ENCODE measurements around the gene THBS1. TPM values are rescaled to one million over a fixed set of nuclear protein-coding genes. Genes with fewer than 3 reads are reported as not detected.

The THBS1 gene
- total and polyA plus RNA-seq, 2 donors from 2014 or later, result 26.4 to 377 TPM

GRCh38 chr15:39542385-39543065 lies 38.4 kb upstream of the THBS1 start:
- Histone ChIP-seq H3K27ac (ENCODE audit: low read depth in 2 of 2, low read length in 2 of 2) (no peak overlapping the region), H3K4me1 (ENCODE audit: control insufficient read depth in 2 of 3, insufficient read depth in 2 of 3, low read depth in 1 of 3, low read length in 3 of 3) (peaks cover 0 to 2% (median 0%) of the 10 kb centered on the region in 3 donors), H3K4me3 (ENCODE audit: low read length in 3 of 3) (no peak overlapping the region), H3K9me3 (ENCODE audit: control insufficient read depth in 2 of 3, insufficient read depth in 1 of 3, low read length in 3 of 3) (peaks cover 0 to 9% (median 0%) of the 10 kb centered on the region in 3 donors), H3K27me3 (ENCODE audit: control insufficient read depth, insufficient read depth, low read length) (no peaks in the 10 kb centered on the region), H3K9ac (ENCODE audit: low read length in 3 of 3) (no peak overlapping the region), H3K36me3 (ENCODE audit: control insufficient read depth in 2 of 3, insufficient read depth in 3 of 3, low read length in 3 of 3) (no peaks in the 10 kb centered on the region)
- FAIRE-seq, result no peak
- TF ChIP-seq, protein P1, sequence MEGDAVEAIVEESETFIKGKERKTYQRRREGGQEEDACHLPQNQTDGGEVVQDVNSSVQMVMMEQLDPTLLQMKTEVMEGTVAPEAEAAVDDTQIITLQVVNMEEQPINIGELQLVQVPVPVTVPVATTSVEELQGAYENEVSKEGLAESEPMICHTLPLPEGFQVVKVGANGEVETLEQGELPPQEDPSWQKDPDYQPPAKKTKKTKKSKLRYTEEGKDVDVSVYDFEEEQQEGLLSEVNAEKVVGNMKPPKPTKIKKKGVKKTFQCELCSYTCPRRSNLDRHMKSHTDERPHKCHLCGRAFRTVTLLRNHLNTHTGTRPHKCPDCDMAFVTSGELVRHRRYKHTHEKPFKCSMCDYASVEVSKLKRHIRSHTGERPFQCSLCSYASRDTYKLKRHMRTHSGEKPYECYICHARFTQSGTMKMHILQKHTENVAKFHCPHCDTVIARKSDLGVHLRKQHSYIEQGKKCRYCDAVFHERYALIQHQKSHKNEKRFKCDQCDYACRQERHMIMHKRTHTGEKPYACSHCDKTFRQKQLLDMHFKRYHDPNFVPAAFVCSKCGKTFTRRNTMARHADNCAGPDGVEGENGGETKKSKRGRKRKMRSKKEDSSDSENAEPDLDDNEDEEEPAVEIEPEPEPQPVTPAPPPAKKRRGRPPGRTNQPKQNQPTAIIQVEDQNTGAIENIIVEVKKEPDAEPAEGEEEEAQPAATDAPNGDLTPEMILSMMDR (IDR thresholded peaks at IDR 0.05; ENCODE audit: borderline replicate concordance, extremely low read depth, insufficient read depth), result no peak
- intact Hi-C loops (cut with DNase I), result no loop called here
- no peak for DNase-seq

GRCh38 chr15:39543651-39544050 lies 37.2 kb upstream of the THBS1 start:
- FAIRE-seq (no peak), DNase-seq (no peak)
- H3K27me3 ChIP-seq (ENCODE audit: control insufficient read depth, insufficient read depth, low read length), result no peaks in the 10 kb centered on the region
- no peaks in the 10 kb centered on the region for H3K36me3 ChIP-seq (ENCODE audit: control insufficient read depth in 2 of 3, insufficient read depth in 3 of 3, low read length in 3 of 3)
- intact Hi-C loops (cut with DNase I), result no loop called here
- TF ChIP-seq, protein P1 (IDR thresholded peaks at IDR 0.05; ENCODE audit: borderline replicate concordance, extremely low read depth, insufficient read depth), result no peak
- peaks cover 0 to 9% (median 0%) of the 10 kb centered on the region in 3 donors for H3K9me3 ChIP-seq (ENCODE audit: control insufficient read depth in 2 of 3, insufficient read depth in 1 of 3, low read length in 3 of 3)
- no peak overlapping the region for H3K27ac ChIP-seq (ENCODE audit: low read depth in 2 of 2, low read length in 2 of 2)
- H3K4me1 ChIP-seq (ENCODE audit: control insufficient read depth in 2 of 3, insufficient read depth in 2 of 3, low read depth in 1 of 3, low read length in 3 of 3), result peaks cover 0 to 2% (median 0%) of the 10 kb centered on the region in 3 donors
- H3K9ac ChIP-seq (ENCODE audit: low read length in 3 of 3), result no peak overlapping the region
- H3K4me3 ChIP-seq (ENCODE audit: low read length in 3 of 3), result no peak overlapping the region

GRCh38 chr15:39546842-39547241 lies 34.0 kb upstream of the THBS1 start:
- Histone ChIP-seq H3K4me3 (ENCODE audit: low read length in 3 of 3) (no peak overlapping the region), H3K36me3 (ENCODE audit: control insufficient read depth in 2 of 3, insufficient read depth in 3 of 3, low read length in 3 of 3) (no peaks in the 10 kb centered on the region), H3K9ac (ENCODE audit: low read length in 3 of 3) (no peak overlapping the region), H3K27me3 (ENCODE audit: control insufficient read depth, insufficient read depth, low read length) (no peaks in the 10 kb centered on the region), H3K4me1 (ENCODE audit: control insufficient read depth in 2 of 3, insufficient read depth in 2 of 3, low read depth in 1 of 3, low read length in 3 of 3) (no peaks in the 10 kb centered on the region), H3K9me3 (ENCODE audit: control insufficient read depth in 2 of 3, insufficient read depth in 1 of 3, low read length in 3 of 3) (peaks cover 0 to 9% (median 0%) of the 10 kb centered on the region in 3 donors), H3K27ac (ENCODE audit: low read depth in 2 of 2, low read length in 2 of 2) (no peak overlapping the region)
- TF ChIP-seq, protein P1 (IDR thresholded peaks at IDR 0.05; ENCODE audit: borderline replicate concordance, extremely low read depth, insufficient read depth), result no peak
- FAIRE-seq, result peak; percentile 15
- DNase-seq, result no peak
- intact Hi-C loops (cut with DNase I), result no loop called here

All from kidney (tissue), 14 donors.